GM23338 (cell line): ENCODE results near the gene ZNF354C. TPM values are rescaled to one million over a fixed set of nuclear protein-coding genes. Genes with fewer than 3 reads are reported as not detected.

Source experiments
- ATAC-seq: fragments of 200-7000 bp; cut with Tn5 transposase; 3 replicates; pipeline ENCODE4 v1.9.1; 2020
- DNase-seq: peaks from one replicate; pipeline ENCODE4 v3.0.0-alpha.2; 2015; ENCODE audit warnings: low spot score
- H2AFZ ChIP-seq: fragments of 200-600 bp; sonication (generic); 2 replicates; pipeline ENCODE4 v1.8.0; 2016; ENCODE audit warnings: antibody characterized with exemption, mild to moderate bottlenecking, moderate library complexity
- H3F3A ChIP-seq: fragments of 200-600 bp; sonication (generic); replicated peaks from 2 replicates; pipeline ENCODE4 v1.8.0; 2017; ENCODE audit warnings: antibody characterized with exemption, mixed run types, low read depth
- H3K27ac ChIP-seq: fragments of 200-600 bp; sonication (generic); 2 replicates; pipeline ENCODE4 v1.6.1; 2016; ENCODE audit warnings: low read depth
- H3K27me3 ChIP-seq: fragments of 200-600 bp; sonication (generic); 2 replicates; pipeline ENCODE4 v1.8.0; 2016; ENCODE audit warnings: mild to moderate bottlenecking, mixed run types, moderate library complexity; ENCODE audit not compliant: insufficient read depth
- H3K36me3 ChIP-seq: fragments of 200-600 bp; sonication (generic); 2 replicates; pipeline ENCODE4 v1.8.0; 2016; ENCODE audit warnings: mild to moderate bottlenecking; ENCODE audit not compliant: insufficient read depth
- H3K4me1 ChIP-seq: fragments of 200-600 bp; sonication (generic); 2 replicates; pipeline ENCODE4 v1.8.0; 2016; ENCODE audit warnings: mild to moderate bottlenecking, moderate library complexity; ENCODE audit not compliant: insufficient read depth
- H3K4me2 ChIP-seq: fragments of 200-600 bp; sonication (generic); 2 replicates; pipeline ENCODE4 v1.7.1; 2017; ENCODE audit warnings: mixed run types
- H3K4me3 ChIP-seq: fragments of 200-600 bp; sonication (generic); 2 replicates; pipeline ENCODE4 v1.6.1; 2016; ENCODE audit warnings: mixed run types
- H3K79me2 ChIP-seq: fragments of 200-600 bp; sonication (generic); replicated peaks from 2 replicates; pipeline ENCODE4 v1.8.0; 2017; ENCODE audit warnings: mild to moderate bottlenecking; ENCODE audit not compliant: insufficient read depth
- H3K9me2 ChIP-seq: fragments of 200-600 bp; sonication (generic); 2 replicates; pipeline ENCODE4 v1.8.0; 2017; ENCODE audit not compliant: insufficient read depth
- H4K20me1 ChIP-seq: fragments of 200-600 bp; sonication (generic); replicated peaks from 2 replicates; pipeline ENCODE4 v1.8.0; 2017; ENCODE audit warnings: mild to moderate bottlenecking; ENCODE audit not compliant: insufficient read depth
- H3K27ac Mint-ChIP-seq: 2 replicates; pipeline ENCODE4 v1.8.0; 2020; ENCODE audit warnings: inconsistent platforms, mild to moderate bottlenecking, moderate library complexity, mixed read lengths
- H3K27me3 Mint-ChIP-seq: 3 replicates; pipeline ENCODE4 v1.8.0; 2022; ENCODE audit warnings: low read depth, mild to moderate bottlenecking, moderate library complexity, mixed read lengths, inconsistent platforms; ENCODE audit not compliant: insufficient read depth, poor library complexity
- H3K36me3 Mint-ChIP-seq: 3 replicates; pipeline ENCODE4 v1.8.0; 2021; ENCODE audit warnings: low read depth, mild to moderate bottlenecking, inconsistent platforms, moderate library complexity, mixed read lengths
- H3K4me1 Mint-ChIP-seq: 3 replicates; pipeline ENCODE4 v1.8.0; 2020; ENCODE audit warnings: mild to moderate bottlenecking, inconsistent platforms, mixed read lengths
- H3K4me3 Mint-ChIP-seq: 3 replicates; pipeline ENCODE4 v1.8.0; 2021; ENCODE audit warnings: moderate library complexity, mild to moderate bottlenecking, inconsistent platforms, mixed read lengths
- H3K9me3 Mint-ChIP-seq: 3 replicates; pipeline ENCODE4 v1.8.0; 2020; ENCODE audit warnings: moderate library complexity, mild to moderate bottlenecking, inconsistent platforms, mixed read lengths
- CTCF ChIP-seq, 2 experiments: fragments of 200-600 bp in 1 of 2; sonication (generic) in 1 of 2; conservative IDR thresholded peaks; 2 replicates each; pipeline versions ENCODE4 v1.5.1 to v1.6.1; 2016 to 2017; ENCODE audit warnings: antibody characterized with exemption in 2 of 2, low read depth in 2 of 2, mild to moderate bottlenecking in 2 of 2, moderate library complexity in 1 of 2
- EZH2phosphoT487 ChIP-seq: fragments of 200-600 bp; sonication (generic); IDR thresholded peaks from one replicate; pipeline ENCODE4 v1.8.1; 2018; ENCODE audit warnings: antibody characterized with exemption; ENCODE audit not compliant: unreplicated experiment
- JUNB ChIP-seq: IDR thresholded peaks from one replicate; pipeline ENCODE4 v1.6.1; 2016; ENCODE audit warnings: antibody characterized with exemption; ENCODE audit not compliant: unreplicated experiment
- POLR2AphosphoS5 ChIP-seq: IDR thresholded peaks from 2 replicates; pipeline ENCODE4 v1.6.1; 2016; ENCODE audit warnings: antibody characterized with exemption, low read depth
- REST ChIP-seq: IDR thresholded peaks from one replicate; pipeline ENCODE4 v1.6.1; 2018; ENCODE audit warnings: antibody characterized with exemption; ENCODE audit not compliant: unreplicated experiment
- STAT1 ChIP-seq: IDR thresholded peaks from one replicate; pipeline ENCODE4 v1.6.1; 2016; ENCODE audit warnings: antibody characterized with exemption; ENCODE audit not compliant: unreplicated experiment
- ZNF462 ChIP-seq: fragments of 250-450 bp; sonication (Bioruptor Pico); IDR thresholded peaks from 2 replicates; pipeline ENCODE4 v1.5.0; 2020; ENCODE audit warnings: mild to moderate bottlenecking, moderate library complexity
- polyA plus RNA-seq: library from polyadenylated mRNA; unstranded; fragments of >200 nt; fragmentation: Nextera tagmentation; extraction: Ambion mirVana; gene quantifications from 2 replicates; pipeline ENCODE4 v1.2.1, GENCODE V29; 2016
- total RNA-seq: library from RNA; depleted of rRNA; stranded (reverse); fragments of >200 nt; shearing (Covaris generic); gene quantifications from 2 replicates; pipeline ENCODE4 v1.2.3, GENCODE V29; 2014
- TF ChIP-seq, protein P1 (sequence below): IDR thresholded peaks from 2 replicates; pipeline ENCODE4 v1.6.1; 2016; ENCODE audit warnings: antibody characterized with exemption

The ZNF354C gene
- total and polyA plus RNA-seq, 2 experiments from 2014 or later = 1.6 to 11.3 TPM

- TF ChIP-seq ZNF462 (CRISPR knock-in tag) = no peak
- TF ChIP-seq POLR2AphosphoS5 = no peak
- TF ChIP-seq CTCF (conservative IDR thresholded peaks at IDR 0.05; ENCODE audit: low read depth in 2 of 2) = no peak
- no peak for TF ChIP-seq STAT1
These were observed 50.4 kb downstream of the ZNF354C start (continued) for GRCh38 chr5:179110528-179110927.

- DNase-seq = no peak
- H3K4me1 Mint-ChIP-seq = no peaks in the 10 kb centered on the region
- TF ChIP-seq REST (no peak), EZH2phosphoT487 (no peak), JUNB (no peak), STAT1 (no peak)
- TF ChIP-seq, protein P1, sequence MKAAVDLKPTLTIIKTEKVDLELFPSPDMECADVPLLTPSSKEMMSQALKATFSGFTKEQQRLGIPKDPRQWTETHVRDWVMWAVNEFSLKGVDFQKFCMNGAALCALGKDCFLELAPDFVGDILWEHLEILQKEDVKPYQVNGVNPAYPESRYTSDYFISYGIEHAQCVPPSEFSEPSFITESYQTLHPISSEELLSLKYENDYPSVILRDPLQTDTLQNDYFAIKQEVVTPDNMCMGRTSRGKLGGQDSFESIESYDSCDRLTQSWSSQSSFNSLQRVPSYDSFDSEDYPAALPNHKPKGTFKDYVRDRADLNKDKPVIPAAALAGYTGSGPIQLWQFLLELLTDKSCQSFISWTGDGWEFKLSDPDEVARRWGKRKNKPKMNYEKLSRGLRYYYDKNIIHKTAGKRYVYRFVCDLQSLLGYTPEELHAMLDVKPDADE = no peak
These were observed 51.4 kb downstream of the ZNF354C start for GRCh38 chr5:179111267-179112207.

More at GRCh38 chr5:179111267-179112207, 51.4 kb downstream of the ZNF354C start:
- no peaks in the 10 kb centered on the region for H3K27me3 ChIP-seq
- H4K20me1 ChIP-seq = no peaks in the 10 kb centered on the region
- H3F3A ChIP-seq = no peaks in the 10 kb centered on the region
- H3K9me3 Mint-ChIP-seq = peaks cover 94% of the 10 kb centered on the region
- H3K27ac ChIP-seq = no peak overlapping the region
- peaks cover 3% of the 10 kb centered on the region for H3K27me3 Mint-ChIP-seq
- H3K36me3 Mint-ChIP-seq = peaks cover 41% of the 10 kb centered on the region
- H3K4me1 ChIP-seq = no peaks in the 10 kb centered on the region
- no peaks in the 10 kb centered on the region for H3K9me2 ChIP-seq
- no peak overlapping the region for H3K4me3 Mint-ChIP-seq
- no peaks in the 10 kb centered on the region for H3K36me3 ChIP-seq
- H3K79me2 ChIP-seq = no peaks in the 10 kb centered on the region
- no peak overlapping the region for H2AFZ ChIP-seq
- H3K27ac Mint-ChIP-seq = no peak overlapping the region
- ATAC-seq = no peak
- no peak overlapping the region for H3K4me2 ChIP-seq
- H3K4me3 ChIP-seq = no peak overlapping the region
